GM19239 (cell line): Measurements from ENCODE around the gene CPB1.

ENCODE experiments used
- DNase-seq: peaks from one replicate; pipeline ENCODE4 v3.0.0; 2011; ENCODE audit warnings: low spot score; ENCODE audit not compliant: insufficient read length
- FAIRE-seq: peaks from 2 replicates; lab custom pipeline; 2011; peaks lifted over from hg19 to GRCh38; lab: Jason Lieb, UNC

The CPB1 gene

DNA sequence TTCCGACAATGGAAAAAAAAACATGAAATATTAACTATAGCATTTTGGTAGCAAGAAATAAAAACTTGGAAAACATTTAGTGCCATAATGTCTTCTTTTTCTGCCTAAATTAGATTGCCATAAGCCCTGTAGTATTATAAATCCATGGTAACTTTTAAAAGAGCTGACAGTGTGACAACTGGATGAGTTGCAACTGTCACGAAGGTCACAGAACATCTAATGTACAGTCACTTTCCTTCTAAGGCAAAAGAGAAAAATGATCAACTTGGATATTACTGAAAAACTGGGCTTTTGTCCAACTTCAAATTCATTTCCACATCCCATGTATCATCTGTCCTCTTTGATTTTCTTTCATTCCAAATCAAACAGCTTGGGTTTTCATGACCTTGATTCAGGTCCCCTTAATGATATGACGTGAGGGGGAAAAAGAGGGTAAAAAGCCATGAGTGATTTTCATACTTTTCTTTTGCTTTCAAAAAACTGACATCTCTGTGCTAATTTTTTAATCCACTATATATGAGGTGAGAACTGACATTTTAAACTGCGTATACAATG, 602 bp downstream of the CPB1 start:
- no peak for DNase-seq
- FAIRE-seq = no peak

GRCh38 chr3:148829926-148830325, 2.3 kb downstream of the CPB1 start:
- DNase-seq (no peak), FAIRE-seq (no peak)

- FAIRE-seq = no peak
- DNase-seq = no peak
Observed at GRCh38 chr3:148833223-148833622, 5.6 kb downstream of the CPB1 start.

- no peak for FAIRE-seq
- DNase-seq = no peak
Observed at GRCh38 chr3:148839805-148840204, 12.2 kb downstream of the CPB1 start.

DNA sequence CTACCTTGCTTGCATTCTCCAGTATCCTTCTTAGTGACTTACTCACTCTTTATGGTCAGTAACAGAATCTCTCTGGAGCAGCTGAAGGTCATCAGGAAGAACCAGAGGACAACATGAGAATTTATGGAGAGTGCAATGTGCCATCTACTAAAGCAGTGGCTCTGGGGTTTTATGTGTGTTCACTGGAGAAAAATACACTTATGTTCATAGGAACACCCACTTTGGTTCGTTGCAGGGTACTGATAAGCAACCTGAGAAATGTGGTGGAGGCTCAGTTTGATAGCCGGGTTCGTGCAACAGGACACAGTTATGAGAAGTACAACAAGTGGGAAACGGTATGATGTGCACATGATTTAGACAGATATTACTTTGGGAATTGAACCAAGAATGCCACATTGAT, 12.8 kb downstream of the CPB1 start:
- no peak for DNase-seq
- no peak for FAIRE-seq

DNA sequence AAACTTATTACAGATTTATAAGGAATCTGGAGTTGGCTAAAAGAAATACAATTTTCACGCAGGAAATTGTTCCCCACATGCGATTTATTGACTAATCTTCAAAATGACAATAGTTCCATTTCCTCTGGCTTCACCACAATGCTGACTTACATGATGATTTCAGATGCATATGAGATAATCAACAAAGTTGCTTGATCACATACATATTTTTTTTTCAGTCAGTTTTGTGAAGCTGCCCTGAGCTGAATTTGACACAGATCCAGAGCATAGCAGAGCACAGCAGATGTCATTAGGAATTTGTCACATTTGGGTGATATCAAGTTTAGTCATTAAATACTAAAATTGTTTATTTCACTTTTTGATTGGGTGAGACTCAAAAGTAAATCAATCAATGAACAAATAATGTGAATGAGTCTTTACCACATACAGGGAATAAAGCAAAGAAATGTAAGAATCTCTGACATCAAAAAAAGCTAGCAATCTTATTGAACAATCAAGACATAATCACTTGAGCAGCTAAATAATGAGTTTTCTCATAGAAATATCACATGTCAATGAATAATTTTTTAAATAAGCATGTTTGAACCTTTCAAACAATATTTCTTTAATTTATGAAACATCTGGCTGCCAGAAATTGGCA, 18.3 kb downstream of the CPB1 start:
- no peak for FAIRE-seq
- DNase-seq = no peak

DNA sequence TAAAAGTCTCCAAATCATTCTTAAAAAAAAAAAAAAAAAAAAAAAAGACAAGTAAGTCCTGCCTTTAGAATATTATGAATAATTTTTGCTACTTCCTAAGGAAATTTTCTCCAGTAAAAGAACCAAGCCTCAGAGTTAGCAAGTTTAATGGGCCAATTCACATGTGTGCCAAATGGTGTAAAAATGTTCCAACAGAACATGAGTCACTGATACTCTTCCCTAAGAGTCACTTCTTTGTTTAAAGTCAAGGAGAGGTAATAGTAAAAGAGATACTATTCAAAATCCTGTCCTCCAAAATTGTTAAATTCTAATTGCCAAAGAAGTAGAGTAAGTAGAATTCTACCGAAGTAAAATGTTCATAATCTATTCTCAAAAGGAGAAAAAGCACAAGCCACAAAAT, 19.7 kb downstream of the CPB1 start:
- DNase-seq = no peak
- no peak for FAIRE-seq

- FAIRE-seq = no peak
Observed at GRCh38 chr3:148848410-148848809, 20.8 kb downstream of the CPB1 start.

GRCh38 chr3:148852271-148852992, 24.8 kb downstream of the CPB1 start:
- no peak for FAIRE-seq
- no peak for DNase-seq

More at GRCh38 chr3:148848410-148848809, 20.8 kb downstream of the CPB1 start:
- DNase-seq = no peak

DNA sequence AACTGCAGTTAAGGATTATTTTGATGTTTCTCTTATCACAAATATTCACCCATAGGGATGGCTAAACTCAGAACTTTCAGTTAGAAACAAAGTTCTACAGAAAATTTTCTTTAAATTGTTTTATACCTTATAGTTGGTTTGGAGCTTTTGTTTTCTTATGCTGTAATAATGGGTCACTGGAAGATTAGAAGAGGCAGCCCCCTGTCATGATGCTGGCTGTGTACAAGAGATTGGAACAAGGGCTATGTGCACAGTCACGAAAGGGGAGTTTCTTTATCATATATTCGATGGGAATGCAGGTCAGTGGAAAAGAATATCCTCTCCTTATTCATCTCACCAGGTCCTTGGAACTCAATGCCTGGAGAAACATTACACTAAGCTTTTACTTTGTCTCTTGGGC, 25.5 kb downstream of the CPB1 start:
- FAIRE-seq (no peak), DNase-seq (no peak)

- DNase-seq (no peak), FAIRE-seq (no peak)
Observed at GRCh38 chr3:148854061-148854460, 26.4 kb downstream of the CPB1 start.

DNA sequence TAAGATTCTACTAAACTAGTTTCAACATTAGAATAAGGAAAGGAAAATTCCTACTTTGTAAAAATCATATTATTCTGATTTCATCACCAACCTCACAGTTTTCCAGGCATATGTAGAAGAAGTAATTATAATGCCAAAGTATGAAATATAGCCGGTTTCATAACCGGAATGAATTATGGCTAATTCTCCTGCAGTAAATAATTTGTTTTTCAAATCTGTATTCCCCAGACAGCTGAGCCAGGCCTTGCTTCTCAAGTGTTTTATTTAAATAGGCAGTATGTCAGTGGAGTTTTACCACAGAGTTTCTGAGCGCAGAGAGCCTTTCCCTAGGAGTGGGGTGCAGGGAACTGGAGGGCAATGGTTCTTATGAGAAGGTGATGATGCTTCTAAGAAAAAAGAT, 28.8 kb downstream of the CPB1 start:
- DNase-seq (no peak), FAIRE-seq (no peak)

- FAIRE-seq (no peak), DNase-seq (no peak)
Observed at GRCh38 chr3:148857316-148857715, 29.7 kb downstream of the CPB1 start.

GRCh38 chr3:148861277-148861869, 33.8 kb downstream of the CPB1 start:
- FAIRE-seq (peak; percentile 78), DNase-seq (no peak)

- FAIRE-seq (no peak), DNase-seq (no peak)
Observed at GRCh38 chr3:148863297-148863696, 35.7 kb downstream of the CPB1 start.

GRCh38 chr3:148863814-148864213, 36.2 kb downstream of the CPB1 start:
- no peak for DNase-seq
- no peak for FAIRE-seq

- DNase-seq = no peak
- FAIRE-seq = no peak
Observed at GRCh38 chr3:148865049-148865448, 37.4 kb downstream of the CPB1 start, which contains the start of gene CPA3. CPA3 (plus strand) TSS chr3:148865296; CDS start chr3:148865308, 12 bp downstream.

- FAIRE-seq (no peak), DNase-seq (no peak)
Observed at GRCh38 chr3:148866261-148866660, 38.6 kb downstream of the CPB1 start.

- no peak for FAIRE-seq
Observed at GRCh38 chr3:148873270-148873927, 45.8 kb downstream of the CPB1 start.

GRCh38 chr3:148873977-148874376, 46.4 kb downstream of the CPB1 start:
- no peak for FAIRE-seq
- DNase-seq = no peak

More at GRCh38 chr3:148873270-148873927, 45.8 kb downstream of the CPB1 start:
- no peak for DNase-seq

GRCh38 chr3:148878095-148878494, 50.5 kb downstream of the CPB1 start:
- no peak for FAIRE-seq
- no peak for DNase-seq
